Adrenal gland (tissue), 12 donors: ENCODE results near the gene SUSD6. TPM values are rescaled to one million over a fixed set of nuclear protein-coding genes. Genes with fewer than 3 reads are reported as not detected.

ENCODE experiments used
- DNase-seq, 7 donors: peaks; one replicate each; pipeline ENCODE4 v3.0.0-alpha.2; 2019 to 2020
- H3K27ac ChIP-seq, 5 donors: fragments of 200-600 bp; sonication (generic) in 4 of 5; 1 replicate in 3 of 5; 2 replicates in 2 of 5; pipeline versions ENCODE4 v1.5.1 to v1.8.0; 2016 to 2020; ENCODE audit warnings: mild to moderate bottlenecking in 1 of 5
- H3K27me3 ChIP-seq: fragments of 200-600 bp; 2 replicates; pipeline ENCODE4 v1.8.0; 2021
- H3K36me3 ChIP-seq, 2 donors: fragments of 200-600 bp; replicated peaks in 1 of 2; 1 replicate in 1 of 2; 2 replicates in 1 of 2; pipeline versions ENCODE4 v1.5.1 to v1.8.0; 2018 to 2022
- H3K4me1 ChIP-seq, 2 donors: fragments of 200-600 bp; replicated peaks in 1 of 2; 1 replicate in 1 of 2; 2 replicates in 1 of 2; pipeline versions ENCODE4 v1.5.1 to v1.8.0; 2018 to 2021
- H3K4me3 ChIP-seq, 4 donors: fragments of 200-600 bp; sonication (generic) in 3 of 4; one replicate each; pipeline ENCODE4 v1.5.1; 2016 to 2018
- H3K9me3 ChIP-seq, 3 donors: fragments of 200-600 bp; sonication (generic) in 1 of 3; replicated peaks in 1 of 3; 1 replicate in 2 of 3; 2 replicates in 1 of 3; pipeline versions ENCODE4 v1.5.1 to v1.8.0; 2016 to 2021
- POLR2A ChIP-seq, 2 donors: fragments of 450-650 bp; IDR thresholded peaks; one replicate each; pipeline ENCODE4 v1.6.1; 2017; ENCODE audit warnings: antibody characterized with exemption in 2 of 2, mild to moderate bottlenecking in 2 of 2, moderate library complexity in 1 of 2
- WGBS, 4 donors: extraction: QIAGEN DNeasy Blood & Tissue Kit in 2 of 4; methylation state at CpG; one replicate each; pipeline versions ENCODE4 v1.1.5 to v1.1.7; 2013 to 2017; 5-methylcytosine and 5-hydroxymethylcytosine counted together
- intact Hi-C, 2 donors: fragments of 100-400 bp; cut with DNase I; formaldehyde crosslinking; loops; one replicate each; pipeline versions ENCODE4 v1.14.1 to v1.15.0; 2022 to 2023
- polyA plus RNA-seq, 3 donors: library from polyadenylated mRNA; stranded (reverse); fragments of 200-250 nt in 2 of 3; fragments of 350-450 nt in 1 of 3; fragmentation: Illumina TruSeq in 1 of 3; extraction: RNeasy Lipid Tissue Mini Kit (QIAGEN cat#74804) in 1 of 3; gene quantifications; one replicate each; pipeline ENCODE4 v1.2.3, GENCODE V29; 2013 to 2014
- total RNA-seq, 9 donors: library from RNA; depleted of rRNA in 4 of 9; stranded (reverse); fragments of >200 nt in 4 of 9; fragments of 120-200 nt in 1 of 9; fragmentation: NEBNext Ultra II Directional in 1 of 9; extraction: Animal tissue kit (Norgen Biotek cat#: 25700) in 1 of 9; gene quantifications; one replicate each; pipeline versions ENCODE4 v1.1.0 to v1.2.4, GENCODE V29; 2013 to 2023
- TF ChIP-seq, protein P1 (sequence below), 6 experiments: fragments of 450-650 bp in 4 of 6; fragments of 200-600 bp in 2 of 6; sonication (generic) in 1 of 6; IDR thresholded peaks; 1 replicate in 5 of 6; 2 replicates in 1 of 6; pipeline versions ENCODE4 v1.5.1 to v1.8.0; 2016 to 2021; ENCODE audit warnings: antibody characterized with exemption in 6 of 6, mild to moderate bottlenecking in 2 of 6, moderate library complexity in 1 of 6
- donor health status: healthy with polysubstance abuse.
- donor health status: Bipolar disorder and iron deficiency.
- donor health status: DM: yes; HTN: yes; CAD: no.
- donor health status: DM: no; HTN: no; CAD: no.
- donor health status: DM: no; HTN: no; CAD: no.
- donor health status: DM: yes; HTN: yes; CAD: no.

Gene SUSD6
- total and polyA plus RNA-seq, 12 donors = 7.8 to 75.5 (median 41.0) TPM

DNA sequence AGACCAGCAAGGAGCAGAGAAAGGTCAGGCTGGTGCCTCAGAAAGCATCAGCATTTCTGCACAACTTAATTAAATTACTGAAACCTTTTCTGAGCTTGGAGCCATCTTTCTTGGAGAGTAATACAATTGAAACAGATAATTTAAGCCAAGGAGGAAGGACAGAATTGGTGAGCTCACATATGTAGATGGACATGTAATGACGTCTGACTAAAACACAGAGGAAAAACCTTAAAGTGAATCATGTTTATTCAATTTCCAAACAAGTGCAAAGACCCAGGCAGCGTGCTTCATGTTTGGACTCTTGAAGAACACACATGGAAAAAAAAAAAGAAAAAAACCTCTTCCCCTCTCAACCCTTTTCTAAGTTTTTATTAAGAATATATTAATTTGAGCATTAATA is 19.0 kb downstream of the SUSD6 start:
- H3K4me3 ChIP-seq = no peak overlapping the region
- intact Hi-C loops = no loop called here
- no peaks in the 10 kb centered on the region for H3K27me3 ChIP-seq
- no peak overlapping the region for H3K27ac ChIP-seq
- TF ChIP-seq POLR2A (IDR thresholded peaks at IDR 0.05) = no peak
- TF ChIP-seq, protein P1, sequence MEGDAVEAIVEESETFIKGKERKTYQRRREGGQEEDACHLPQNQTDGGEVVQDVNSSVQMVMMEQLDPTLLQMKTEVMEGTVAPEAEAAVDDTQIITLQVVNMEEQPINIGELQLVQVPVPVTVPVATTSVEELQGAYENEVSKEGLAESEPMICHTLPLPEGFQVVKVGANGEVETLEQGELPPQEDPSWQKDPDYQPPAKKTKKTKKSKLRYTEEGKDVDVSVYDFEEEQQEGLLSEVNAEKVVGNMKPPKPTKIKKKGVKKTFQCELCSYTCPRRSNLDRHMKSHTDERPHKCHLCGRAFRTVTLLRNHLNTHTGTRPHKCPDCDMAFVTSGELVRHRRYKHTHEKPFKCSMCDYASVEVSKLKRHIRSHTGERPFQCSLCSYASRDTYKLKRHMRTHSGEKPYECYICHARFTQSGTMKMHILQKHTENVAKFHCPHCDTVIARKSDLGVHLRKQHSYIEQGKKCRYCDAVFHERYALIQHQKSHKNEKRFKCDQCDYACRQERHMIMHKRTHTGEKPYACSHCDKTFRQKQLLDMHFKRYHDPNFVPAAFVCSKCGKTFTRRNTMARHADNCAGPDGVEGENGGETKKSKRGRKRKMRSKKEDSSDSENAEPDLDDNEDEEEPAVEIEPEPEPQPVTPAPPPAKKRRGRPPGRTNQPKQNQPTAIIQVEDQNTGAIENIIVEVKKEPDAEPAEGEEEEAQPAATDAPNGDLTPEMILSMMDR (IDR thresholded peaks at IDR 0.05) = no peak
- no peaks in the 10 kb centered on the region for H3K9me3 ChIP-seq
- no peaks in the 10 kb centered on the region for H3K36me3 ChIP-seq
- WGBS, 4 donors = 48 to 64% (median 57%) methylated on average over 2 of the region's 2 CpGs
- no peak for DNase-seq
- peaks cover 53 to 86% of the 10 kb centered on the region in 2 donors for H3K4me1 ChIP-seq

DNA sequence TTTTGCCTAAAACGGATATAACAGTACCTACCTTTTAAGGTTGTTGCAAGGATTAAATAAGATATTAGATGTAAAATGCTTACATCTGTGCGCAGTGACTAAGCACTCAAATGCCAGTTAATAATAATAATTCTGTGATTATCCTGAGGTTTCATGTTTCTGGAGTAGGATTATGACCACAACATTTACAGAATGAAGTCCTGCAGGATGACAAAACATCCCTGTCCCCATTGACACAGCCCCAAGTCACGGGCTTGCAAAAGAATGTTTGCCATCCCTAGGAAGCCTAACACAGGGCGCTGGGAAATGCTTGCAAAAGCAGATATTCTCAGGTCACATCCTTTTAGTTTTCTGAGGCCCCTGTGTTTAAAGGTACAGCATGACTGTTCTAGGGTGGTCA is 20.1 kb downstream of the SUSD6 start:
- WGBS, 4 donors = 69 to 76% (median 72%) methylated on average over 4 of the region's 4 CpGs
- no peak for DNase-seq
- no peak overlapping the region for H3K27ac ChIP-seq
- TF ChIP-seq POLR2A (IDR thresholded peaks at IDR 0.05) = no peak
- TF ChIP-seq, protein P1 (IDR thresholded peaks at IDR 0.05) = no peak
- H3K27me3 ChIP-seq = no peaks in the 10 kb centered on the region
- intact Hi-C loops = no loop called here
- H3K4me1 ChIP-seq = peaks cover 59 to 85% of the 10 kb centered on the region in 2 donors
- no peaks in the 10 kb centered on the region for H3K36me3 ChIP-seq
- H3K9me3 ChIP-seq = no peaks in the 10 kb centered on the region
- no peak overlapping the region for H3K4me3 ChIP-seq

DNA sequence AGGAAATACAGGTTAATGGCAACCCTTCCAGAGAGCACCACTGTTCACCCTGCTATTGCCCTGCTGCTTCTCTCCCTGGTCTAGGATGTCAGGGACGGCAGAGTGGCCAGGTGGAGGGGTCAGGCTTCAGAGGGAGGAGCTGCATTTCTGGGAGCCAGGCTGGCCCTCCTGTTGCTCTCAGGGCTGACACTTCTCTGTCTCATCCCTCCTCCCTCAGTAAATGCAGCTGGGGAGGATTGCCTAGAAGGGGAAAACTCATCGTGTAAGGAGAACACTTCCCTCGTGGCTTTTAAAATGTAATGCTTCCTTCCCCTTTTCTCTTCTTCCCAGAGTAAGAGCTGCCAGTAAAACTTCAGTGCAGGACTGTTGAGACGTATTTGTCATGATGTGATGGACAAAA is 20.8 kb downstream of the SUSD6 start:
- DNase-seq = peak in 1 of 7 donors; percentile 22
- intact Hi-C loops = no loop called here
- Histone ChIP-seq H3K36me3 (no peaks in the 10 kb centered on the region), H3K9me3 (no peaks in the 10 kb centered on the region), H3K4me3 (no peak overlapping the region), H3K27me3 (no peaks in the 10 kb centered on the region), H3K27ac (peak overlapping the region in 1 of 5 donors; percentile 63), H3K4me1 (peaks cover 64 to 88% of the 10 kb centered on the region in 2 donors)
- no peak for TF ChIP-seq POLR2A (IDR thresholded peaks at IDR 0.05)
- TF ChIP-seq, protein P1 (IDR thresholded peaks at IDR 0.05) = no peak
- WGBS, 4 donors = 46 to 55% (median 49%) methylated on average over 3 to 4 of the region's 4 CpGs

- TF ChIP-seq POLR2A (IDR thresholded peaks at IDR 0.05) = no peak
- TF ChIP-seq, protein P1 (IDR thresholded peaks at IDR 0.05) = no peak
- H3K27ac ChIP-seq = peak overlapping the region in 2 of 5 donors; percentile 9 to 60
- no peaks in the 10 kb centered on the region for H3K9me3 ChIP-seq
- no peaks in the 10 kb centered on the region for H3K36me3 ChIP-seq
- WGBS, 4 donors = 69 to 83% (median 75%) methylated on average over 6 of the region's 6 CpGs
- no peaks in the 10 kb centered on the region for H3K27me3 ChIP-seq
- intact Hi-C loops = no loop called here
- H3K4me1 ChIP-seq = peaks cover 69 to 93% of the 10 kb centered on the region in 2 donors
- no peak for DNase-seq
- no peak overlapping the region for H3K4me3 ChIP-seq
Measured at GRCh38 chr14:69632593-69633151, 21.3 kb downstream of the SUSD6 start.
